ENCODE data around the gene MRPL21.

MRPL21 gene

DNA sequence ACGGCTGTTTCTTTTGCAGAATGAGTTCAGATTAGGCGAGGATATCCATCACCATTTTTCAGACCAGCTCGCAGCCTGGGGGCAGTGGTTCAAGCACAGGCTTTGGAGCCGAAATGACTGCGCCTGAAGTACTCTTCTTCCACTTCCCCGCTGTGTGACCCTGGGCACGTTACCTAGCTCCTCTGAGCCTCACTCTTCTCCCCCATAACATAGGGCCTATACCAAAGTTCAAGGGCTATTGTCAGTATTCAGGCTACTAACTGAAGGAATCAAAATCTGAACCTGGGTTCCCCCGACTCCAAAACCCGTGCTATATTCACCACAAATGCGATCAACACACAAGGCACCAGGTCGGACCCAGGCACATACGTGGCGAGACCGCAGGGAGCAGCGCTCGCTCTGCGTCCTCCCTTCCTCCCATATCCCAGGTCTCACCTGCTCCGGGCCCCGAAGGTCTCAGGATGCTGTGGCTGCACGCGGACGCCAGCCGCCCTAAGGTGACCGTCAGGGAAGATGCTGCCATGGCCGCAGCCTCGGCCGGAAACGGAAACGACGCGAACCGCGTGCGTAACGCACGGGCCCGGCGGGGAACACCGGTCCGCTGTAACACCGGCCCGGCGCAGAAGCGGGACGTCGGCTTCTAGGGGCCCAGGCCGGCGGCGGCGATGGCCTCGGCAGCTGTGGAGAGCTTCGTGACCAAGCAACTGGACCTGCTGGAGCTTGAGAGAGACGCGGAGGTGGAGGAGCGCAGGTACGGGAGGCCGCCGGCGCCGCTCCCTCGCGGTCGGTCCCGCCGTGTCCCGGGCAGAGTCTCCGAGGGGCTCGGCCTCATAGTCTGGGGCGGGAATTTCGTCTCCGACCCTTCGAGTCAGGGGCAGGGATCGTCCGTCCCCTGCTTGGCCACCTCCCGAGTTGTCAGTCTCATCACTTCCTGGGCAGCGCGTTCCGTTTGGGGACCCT, at the start of gene MRPL21, which contains the start of gene IGHMBP2:
Gene MRPL21 (minus strand): TSS at position 545 of the 960 bp plus-strand sequence. CDS start 22 bp downstream, at position 523.
Gene IGHMBP2 (plus strand): TSS at position 604 of the 960 bp plus-strand sequence. CDS start 62 bp downstream, at position 666.
- DNase-seq (ENCODE audit: low read depth) = peak; percentile 81

DNA sequence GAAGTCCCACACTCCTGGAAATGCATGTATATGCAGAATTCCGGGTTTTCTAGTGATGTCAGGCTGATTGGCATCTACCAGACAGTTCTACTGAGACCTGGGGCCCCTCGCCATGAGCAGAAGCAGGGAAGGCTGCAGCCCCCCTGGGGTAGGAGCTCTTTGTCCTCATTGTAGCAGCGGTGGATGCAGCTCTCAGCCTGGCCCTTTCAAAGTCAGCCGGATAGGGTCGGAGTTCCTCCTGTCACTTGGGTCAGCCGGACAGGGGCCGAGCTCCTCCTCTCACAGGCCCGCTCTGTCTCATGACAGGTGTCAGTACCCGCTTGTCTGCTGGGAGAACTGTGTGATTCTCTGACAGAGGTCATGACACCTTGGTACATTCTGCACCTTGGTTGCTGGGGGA, 47.1 kb upstream of the MRPL21 start:
- no peak for DNase-seq (ENCODE audit: low read depth)

DNA sequence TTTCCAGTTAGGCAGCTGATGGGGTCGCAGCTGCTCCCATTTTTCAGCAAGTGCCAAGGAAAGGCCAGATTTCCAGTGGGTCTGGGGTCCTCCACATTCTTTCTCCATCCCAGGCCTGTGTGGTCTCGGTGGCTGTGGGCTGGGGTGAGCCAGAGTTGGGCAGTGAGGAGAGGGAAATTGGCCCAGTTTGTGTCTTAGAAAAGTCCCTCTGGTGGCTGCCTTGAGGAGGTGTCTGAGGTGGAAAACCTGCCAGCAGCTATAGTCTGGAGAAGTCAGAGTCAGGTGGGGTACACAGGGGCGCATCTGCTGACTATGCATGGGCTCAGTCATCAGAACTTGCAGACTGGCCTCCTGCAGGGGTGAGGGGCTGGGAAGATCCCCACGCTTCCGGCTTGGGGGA, 46.6 kb upstream of the MRPL21 start:
- DNase-seq (ENCODE audit: low read depth) = no peak

DNA sequence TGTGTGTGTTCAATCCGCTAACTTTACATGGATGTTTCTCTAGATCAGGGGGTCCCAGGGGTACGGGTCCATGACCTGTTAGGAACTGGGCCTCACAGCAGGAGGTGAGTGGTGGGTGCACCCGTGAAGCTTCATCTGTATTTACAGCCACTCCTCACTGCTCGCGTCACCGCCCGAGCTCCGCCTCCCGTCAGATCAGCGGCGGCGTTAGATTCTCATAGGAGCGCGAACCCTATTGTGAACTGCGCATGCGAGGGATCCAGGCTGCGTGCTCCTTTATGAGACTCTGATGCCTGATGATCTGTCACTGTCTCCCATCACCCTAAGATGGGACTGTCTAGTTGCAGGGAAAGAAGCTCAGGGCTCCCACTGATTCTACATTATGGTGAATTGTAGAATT, 45.3 kb upstream of the MRPL21 start:
- DNase-seq (ENCODE audit: low read depth) = no peak

DNA sequence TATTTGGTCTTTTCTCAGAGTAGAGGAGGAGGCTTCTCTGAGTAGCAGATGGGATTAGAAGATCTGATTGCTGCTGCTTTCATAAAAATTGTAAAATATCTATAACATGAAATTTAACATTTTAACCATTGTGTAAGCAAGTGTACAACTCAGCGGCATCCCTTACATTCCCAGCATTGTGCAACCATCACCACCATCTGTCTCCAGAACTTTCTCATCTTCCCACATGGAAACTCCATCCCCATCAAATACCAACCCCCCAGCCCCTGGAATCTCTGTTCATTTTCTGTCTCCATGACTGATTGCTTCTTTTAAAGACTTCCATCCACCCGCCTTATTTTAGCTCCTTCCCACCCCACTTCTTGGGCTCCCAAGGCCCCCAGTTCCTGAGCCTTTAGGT, 44.9 kb upstream of the MRPL21 start:
- no peak for DNase-seq (ENCODE audit: low read depth)

DNA sequence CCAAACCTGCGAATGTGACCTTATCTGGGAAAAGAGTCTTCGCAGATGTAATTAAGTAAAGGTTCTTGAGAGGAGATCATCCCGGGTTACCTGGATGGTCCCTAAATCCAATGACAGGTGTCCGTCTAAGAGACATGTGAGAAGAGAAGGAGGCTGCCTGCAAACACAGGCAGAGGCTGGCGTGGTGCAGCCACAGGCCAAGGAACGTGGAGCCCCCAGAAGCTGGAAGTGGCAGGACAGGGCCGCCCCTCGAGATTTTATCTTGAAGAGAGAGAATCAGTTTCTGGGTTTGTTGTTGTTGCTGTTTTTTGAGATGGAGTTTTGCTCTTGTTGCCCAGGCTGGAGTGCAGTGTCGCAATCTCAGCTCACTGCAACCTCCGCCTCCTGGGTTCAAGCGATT, 43.5 kb upstream of the MRPL21 start:
- DNase-seq (ENCODE audit: low read depth) = no peak

DNA sequence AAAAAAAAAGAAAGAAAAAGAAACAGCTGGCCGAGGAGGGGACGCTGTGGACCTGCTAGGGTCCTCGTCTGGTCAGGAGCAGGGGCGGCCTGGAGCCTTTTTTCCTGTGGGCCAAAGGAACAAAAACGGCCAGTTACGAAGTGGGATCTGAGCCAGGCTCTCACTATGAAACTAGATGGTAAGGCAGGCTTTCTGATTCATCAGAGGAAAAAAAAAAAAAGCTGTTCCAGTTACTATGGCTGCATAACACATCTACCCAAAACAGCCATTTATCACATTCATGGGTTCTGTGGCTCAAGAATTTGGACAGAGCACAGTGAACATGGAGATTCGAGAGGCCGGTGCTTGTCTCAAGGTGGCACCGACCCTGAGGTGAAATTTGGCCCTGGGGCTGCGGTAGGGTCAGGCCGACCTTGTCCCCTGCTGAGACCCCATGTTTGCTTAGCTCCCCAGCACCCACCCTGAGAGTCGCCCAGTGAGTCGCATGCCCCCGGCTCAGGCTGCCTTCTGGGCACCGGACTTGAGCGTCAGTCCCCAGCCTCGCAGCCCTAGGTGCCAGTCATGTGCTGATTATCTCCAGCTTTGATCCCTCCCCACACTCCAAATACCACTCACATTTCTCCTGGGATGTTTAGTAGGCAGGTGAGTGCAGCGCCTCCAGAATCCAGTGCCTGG, 42.9 kb upstream of the MRPL21 start:
- no peak for DNase-seq (ENCODE audit: low read depth)

DNA sequence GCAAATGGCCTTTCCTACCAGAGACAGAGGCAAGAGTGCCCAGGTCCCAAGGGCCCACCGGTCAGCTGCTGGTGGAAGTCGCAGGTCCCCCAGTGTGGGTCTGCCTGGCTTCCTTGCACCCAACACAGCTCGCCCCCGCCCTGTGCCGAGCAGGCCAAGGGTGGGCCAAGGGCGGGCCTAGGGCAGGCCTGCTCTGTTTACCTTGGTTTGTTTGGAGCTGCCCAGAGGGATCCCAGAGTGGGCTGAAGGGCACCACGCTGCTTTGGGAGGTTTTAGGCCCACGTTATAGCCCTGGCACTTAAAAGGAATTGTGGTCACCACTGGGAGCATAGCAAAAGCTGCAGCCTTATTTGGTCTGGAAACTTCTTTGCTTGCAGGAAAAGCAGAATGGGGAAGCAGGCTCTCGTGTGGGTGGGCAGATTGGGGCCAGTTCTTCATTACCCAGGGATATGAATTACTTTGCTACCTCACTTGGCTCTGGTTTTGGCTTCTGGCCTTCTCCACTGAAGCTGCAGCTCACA, 39.2 kb upstream of the MRPL21 start:
- DNase-seq (ENCODE audit: low read depth) = no peak

DNA sequence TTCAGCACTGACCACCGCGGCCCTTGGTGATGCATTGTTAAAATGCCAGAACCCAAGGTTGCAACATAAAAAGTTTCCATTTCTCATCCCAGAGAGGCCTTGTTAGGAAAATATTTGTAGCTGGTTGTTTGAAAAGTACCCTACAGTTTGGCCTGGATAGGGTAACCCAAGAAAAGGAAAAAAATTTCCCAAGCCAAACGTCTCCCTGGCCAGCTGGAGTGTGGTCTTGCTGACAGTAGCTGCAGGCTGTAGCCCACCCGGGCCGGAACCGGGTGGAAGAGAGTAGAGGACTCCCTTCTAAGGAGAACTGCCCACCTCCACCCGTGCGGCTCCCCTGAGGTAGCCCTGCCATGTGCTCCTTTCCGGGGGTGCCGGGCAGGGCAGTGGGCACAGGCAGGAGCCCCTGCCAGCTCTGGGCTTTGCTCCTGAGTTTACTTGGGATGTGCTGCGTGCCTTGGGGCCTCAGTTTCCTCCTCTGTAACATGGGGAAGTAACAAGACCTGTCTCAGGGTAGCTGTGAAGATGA, 38.5 kb upstream of the MRPL21 start:
- DNase-seq (ENCODE audit: low read depth) = no peak

DNA sequence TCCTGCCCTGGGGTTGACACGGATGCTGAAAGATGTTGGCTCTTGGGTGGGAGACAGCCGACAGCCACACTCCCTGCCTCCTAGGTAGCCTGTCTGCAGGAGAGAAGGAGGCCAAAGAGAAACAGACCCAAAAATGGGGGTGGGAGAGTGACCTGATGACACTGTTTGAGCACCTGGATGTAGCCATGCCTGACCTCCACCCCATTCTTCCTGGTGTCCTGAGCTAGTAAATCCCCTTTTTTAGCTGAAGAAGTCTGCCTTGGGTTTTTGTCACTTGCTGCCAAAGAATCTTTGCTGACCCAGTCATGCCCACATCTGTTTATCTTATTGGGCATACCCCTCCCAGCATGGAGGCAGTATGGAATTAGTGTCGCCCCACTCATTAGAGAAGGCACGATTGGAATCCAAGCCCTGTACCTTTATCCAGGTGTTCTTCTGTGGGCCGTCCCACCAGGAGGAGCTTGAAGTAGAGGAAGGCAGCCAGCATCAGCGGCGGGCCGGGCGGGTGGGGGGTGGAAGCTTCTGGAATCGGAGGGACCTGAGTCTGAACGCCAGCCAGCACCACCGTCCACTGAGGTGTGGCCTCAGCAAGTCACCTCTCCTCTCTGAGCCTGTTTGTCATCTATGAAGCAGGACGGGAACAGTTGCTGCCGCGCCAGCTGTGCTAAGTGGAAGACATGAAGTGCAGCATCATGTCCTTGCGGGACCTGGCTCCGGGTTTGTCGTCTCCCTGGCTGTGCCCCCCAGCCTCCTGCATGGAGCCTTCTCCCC, 37.9 kb upstream of the MRPL21 start:
- DNase-seq (ENCODE audit: low read depth) = no peak

DNA sequence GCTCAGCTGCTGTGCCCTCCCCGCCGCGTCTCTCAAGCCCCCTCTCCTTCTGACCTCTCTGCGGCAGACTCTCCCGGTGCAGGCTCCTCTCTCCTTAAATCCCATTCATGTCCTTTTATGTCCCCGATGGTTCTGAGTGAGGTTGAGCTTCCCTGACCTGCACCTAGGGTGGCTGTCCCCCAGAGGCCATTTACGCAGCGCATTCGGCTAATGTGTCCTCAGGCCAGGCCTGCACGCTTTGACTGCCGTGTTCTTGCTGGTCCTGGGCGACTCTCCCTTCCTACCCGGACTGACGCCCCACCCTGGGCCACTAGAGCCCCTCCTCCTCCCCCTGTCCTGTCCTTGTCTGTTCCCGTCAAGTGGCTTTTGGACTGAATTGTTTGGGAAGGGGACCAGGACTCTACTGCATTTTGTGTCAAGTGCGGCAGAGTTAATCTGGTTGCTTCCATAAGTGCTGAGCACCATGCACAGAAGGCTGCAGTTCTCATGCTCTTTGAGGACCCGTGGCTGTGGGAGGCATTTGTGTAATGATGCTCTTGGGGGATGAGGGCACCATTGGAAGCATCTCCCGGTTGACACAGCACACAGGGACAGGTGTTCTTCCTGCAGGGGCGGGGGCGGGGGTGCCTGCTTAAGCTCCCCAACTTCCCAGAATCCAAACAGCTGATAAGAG, 37.2 kb upstream of the MRPL21 start:
- no peak for DNase-seq (ENCODE audit: low read depth)

DNA sequence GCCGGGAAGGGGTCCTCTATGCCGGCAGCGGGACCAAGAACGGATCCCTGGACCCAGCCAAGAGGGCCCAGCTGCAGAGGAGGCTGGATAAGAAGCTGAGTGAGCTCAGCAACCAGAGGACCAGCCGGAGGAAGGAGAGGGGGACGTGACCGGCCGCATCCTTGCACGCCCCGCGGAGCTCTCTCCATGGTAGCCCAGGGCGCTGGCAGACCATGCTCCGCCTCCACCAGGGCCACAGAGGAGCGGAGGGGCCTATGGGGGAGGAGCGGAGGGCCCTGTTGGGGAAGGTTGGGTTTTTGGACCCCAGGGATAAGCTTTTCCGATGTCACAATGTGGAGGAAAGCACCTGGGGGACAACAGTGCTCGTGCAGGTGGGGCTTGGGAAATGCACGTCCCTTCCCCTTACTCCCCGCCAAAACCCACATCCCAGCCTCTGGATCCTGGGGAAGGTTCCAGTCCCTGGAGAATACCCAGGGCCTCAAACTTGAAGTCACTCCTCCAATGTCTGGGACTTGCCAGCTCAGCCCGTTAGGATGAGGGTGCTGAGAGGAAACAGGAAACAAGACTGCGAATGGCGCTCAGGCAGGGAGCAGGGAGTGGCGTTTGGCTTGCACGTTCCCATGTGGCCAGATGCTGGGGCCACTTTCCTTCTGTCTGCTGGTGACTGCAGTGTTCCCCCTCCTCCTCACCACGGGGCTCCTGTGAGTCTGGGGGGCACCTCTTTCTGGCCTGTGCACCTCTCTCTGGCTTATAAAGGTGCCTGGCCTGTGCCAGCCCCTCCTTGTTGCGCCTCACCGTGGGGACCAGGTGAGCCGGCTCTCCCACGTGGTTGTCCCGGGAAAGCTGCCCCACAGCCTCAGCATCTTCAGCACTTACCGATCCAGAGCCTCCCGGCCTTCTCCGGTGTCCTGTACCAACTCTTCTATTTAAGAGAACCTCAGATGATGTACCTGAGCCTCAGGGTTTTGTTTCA, 36.2 kb upstream of the MRPL21 start:
- DNase-seq (ENCODE audit: low read depth) = no peak

DNA sequence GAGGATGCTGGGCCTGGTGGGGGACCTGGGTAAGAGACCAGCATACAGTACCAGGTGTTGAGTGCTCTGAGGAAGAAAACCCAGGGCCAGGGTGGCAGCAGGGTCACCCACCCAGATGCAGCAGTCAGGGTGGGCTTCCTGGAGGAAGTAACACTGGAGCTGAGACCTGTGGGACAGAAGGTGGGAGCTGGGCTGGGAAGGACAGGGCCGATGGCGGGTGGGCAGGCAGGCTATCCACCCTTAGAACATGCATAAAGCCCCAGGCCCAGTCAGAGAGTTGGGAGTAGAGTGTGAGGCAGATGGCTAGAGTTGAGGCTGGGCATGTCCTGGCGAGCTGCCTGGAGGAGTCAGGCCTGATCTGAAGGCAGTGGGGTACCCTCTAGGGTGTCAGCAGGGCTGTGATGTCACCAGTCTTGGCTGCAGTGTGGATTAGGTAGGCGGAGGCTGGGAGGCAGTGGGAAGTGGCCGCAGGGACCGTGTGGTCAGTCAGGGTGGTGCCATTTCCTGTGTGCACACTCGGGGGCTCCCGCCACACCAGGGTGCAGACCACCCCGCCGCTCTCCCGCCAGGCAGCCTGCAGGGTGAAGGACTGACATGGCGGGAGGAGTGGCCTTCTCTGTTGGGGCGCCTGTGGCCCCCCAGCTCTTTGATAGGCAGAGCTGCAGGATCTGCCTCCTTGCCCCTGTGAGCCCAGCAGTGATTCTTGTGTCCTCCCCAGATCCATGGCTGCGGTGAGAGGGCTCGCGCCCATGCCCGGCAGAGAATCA, 35.4 kb upstream of the MRPL21 start:
- DNase-seq (ENCODE audit: low read depth) = no peak

DNA sequence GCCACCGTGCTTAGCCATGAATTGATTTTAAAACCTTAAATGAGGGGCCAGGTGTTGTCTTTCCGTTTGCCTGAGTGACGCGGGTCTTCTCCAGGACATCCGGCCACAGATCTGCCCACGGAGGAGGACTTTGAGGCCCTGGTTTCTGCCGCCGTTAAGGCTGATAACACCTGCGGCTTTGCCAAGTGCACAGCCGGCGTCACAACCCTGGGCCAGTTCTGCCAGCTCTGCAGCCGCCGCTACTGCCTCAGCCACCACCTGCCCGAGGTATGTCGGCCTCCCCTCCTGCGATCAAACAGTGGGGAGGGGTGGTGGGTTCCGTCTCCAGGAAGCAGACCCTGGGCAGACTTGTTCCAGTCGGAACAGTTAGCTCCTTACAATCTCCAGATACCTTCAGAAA, 34.5 kb upstream of the MRPL21 start:
- DNase-seq (ENCODE audit: low read depth) = no peak

DNA sequence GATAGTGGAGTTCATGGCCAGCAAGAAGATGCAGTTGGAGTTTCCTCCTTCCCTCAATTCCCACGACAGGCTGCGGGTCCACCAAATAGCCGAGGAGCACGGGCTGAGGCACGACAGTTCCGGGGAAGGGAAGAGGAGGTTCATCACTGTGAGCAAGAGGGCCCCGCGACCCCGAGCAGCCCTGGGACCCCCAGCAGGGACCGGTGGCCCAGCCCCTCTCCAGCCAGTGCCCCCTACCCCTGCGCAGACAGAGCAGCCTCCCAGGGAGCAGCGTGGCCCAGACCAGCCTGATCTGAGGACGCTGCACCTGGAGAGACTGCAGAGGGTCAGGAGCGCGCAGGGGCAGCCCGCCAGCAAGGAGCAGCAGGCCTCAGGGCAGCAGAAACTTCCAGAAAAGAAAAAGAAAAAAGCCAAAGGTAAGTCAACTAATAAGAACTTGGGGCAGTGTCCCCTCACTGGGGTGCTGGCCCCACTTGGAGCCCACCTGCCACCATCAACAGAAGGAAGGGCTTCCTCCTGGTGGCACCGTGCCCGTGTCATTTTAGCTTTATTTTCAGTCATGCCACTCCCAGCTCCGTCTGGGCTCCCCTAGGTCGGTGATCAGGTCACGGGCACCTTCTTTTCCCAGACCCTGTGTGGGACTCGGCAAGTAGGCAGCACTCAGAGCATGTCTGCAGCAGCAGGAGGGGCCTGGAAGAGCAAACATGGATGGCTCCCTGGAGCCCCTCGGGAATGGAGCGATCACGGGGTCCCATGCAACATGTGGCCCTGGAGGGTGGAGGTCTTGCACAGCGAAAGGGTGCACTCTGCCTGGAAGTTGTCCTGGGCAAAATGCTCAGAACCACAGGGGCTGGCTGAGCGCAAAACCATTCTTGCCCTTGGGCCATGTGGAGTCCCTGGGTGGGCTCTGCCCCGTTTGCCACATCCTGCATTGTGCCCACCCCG, 33.3 kb upstream of the MRPL21 start:
- DNase-seq (ENCODE audit: low read depth) = no peak

DNA sequence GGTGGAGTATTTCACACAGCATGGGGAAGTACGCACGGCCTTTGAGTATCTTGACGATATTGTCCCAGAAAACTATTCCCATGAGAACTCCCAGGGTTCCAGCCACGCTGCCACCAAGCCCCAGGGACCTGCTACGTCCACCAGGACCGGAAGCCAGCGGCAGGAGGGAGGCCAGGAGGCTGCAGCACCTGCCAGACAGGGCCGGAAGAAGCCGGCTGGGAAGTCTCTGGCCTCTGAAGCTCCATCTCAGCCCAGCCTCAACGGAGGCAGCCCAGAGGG, 32.7 kb upstream of the MRPL21 start:
- no peak for DNase-seq (ENCODE audit: low read depth)

DNA sequence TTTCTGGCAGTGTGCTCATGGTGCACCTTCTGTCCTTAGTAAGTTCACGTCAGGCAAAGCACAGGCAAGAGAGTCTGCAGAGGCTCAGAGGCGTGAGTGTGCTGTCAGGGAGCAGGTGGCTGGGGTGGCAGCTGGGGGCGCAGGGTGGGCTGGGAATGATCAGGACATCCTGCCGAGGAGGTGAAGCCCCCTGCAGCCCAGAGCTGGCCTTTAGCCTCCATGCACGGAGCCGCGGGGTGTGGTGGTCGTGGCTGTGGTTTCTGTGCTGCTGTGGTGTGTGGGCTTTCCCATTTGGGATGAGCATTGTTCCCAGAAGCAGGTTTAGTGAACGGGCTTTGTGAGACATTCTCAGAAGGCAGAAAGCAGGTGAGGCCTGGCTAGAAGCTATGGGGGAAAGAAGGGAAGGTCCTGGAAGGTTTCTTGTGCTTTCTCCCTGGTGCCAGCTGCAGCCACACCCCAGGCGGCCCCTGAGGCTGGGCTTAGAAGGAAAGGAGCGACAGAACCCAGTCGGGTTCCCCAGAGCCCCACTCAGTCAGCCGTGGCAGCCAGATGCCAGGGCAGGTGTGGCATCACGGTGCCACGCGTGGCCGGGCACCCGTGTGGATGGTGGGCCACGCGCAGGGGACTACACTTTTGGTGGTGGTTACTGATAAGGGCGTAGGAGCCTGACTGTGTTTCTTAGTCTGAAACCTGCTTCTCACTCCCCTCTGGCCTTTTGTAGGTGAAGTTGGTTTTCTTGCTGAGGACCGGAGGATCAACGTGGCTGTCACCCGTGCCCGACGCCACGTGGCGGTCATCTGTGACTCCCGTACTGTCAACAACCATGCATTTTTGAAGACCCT, 32.1 kb upstream of the MRPL21 start:
- DNase-seq (ENCODE audit: low read depth) = no peak

DNA sequence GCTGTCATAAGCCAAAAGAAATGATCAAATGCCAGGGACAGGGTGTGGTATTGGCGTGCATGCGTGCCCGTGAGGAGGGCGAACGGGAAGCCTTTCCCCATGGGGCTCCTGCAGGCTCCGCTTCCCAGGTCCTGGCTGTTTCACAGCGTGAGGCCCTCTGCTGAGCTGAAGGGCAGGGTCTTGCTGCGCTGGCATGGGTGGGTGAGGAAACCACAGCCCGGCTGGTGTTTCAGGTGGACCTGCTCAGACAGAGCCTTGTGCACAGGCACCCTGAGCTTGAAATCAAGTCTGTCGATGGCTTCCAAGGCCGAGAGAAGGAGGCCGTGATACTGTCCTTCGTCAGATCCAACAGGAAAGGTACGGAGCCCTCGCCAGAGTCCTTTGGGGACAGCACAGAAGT, 31.4 kb upstream of the MRPL21 start:
- DNase-seq (ENCODE audit: low read depth) = no peak

Measured in stimulated activated CD8-positive, alpha-beta memory T cell treated with anti-CD3 and anti-CD28 coated beads, Interleukin-4, amount 100 ng/mL, for 24 hours (primary cell).